NCI-H1436 (cell line): ENCODE results near the gene MYO1B.

Source experiments
- DNase-seq: peaks from one replicate; lab custom pipeline; 2025; lab: John Stamatoyannopoulos, UW

The MYO1B gene

DNA sequence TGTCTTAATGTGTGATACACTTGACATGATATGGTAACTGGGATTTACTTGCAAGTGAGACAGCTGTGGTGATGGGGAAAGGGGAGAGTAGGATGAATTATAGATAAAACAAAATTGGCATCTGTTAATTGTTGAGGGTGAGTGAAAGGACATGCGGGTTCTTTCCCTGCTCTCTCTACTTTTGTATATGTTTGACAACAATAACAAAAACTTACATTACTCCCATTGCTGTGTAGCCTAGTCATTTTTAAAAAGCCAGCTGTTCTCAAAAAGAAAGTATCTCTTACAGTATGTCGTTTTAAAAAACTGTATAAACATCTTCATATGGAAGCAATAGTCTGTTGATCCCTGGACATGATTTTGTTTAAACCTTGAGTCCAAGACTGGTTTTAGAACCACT lies 117.6 kb downstream of the MYO1B start:
- DNase-seq: no peak

DNA sequence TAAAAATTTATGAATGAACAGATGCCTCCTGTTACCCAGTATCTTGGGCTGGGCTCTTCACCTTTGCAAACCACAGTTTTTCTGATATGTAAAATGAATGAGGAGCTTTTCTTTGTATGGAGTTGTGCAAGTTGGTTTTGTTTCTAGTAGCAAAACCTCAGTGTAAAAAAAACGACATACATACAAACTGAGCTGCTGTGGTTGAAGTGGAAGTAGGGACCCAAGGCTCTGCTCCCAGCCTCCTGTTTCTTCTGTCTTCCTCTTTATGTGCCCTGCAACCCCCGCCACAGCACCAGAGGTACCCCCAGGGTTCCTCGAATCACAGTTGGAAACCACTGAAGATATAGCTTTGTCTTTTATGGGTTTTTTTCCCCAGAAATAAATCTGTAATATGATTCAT lies 118.1 kb downstream of the MYO1B start:
- no peak for DNase-seq

DNA sequence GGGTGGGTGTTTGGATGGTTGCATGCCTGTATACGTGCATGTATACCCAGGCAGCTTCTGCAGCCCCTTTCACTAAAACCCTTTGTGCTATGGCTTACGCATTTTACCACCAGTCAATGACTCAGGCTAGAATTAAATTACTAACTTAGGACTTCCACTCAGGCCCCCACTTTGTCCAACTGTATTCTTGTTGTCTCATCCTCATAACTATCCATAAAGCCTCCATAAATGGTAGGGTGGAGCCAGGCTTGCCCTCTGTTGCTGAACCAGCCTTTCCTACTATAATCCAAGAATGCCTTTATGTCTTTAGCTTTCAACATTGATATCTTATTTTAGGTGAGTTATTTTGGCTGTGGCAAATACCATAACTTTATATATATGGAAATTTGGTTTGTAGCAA lies 119.9 kb downstream of the MYO1B start:
- no peak for DNase-seq

DNA sequence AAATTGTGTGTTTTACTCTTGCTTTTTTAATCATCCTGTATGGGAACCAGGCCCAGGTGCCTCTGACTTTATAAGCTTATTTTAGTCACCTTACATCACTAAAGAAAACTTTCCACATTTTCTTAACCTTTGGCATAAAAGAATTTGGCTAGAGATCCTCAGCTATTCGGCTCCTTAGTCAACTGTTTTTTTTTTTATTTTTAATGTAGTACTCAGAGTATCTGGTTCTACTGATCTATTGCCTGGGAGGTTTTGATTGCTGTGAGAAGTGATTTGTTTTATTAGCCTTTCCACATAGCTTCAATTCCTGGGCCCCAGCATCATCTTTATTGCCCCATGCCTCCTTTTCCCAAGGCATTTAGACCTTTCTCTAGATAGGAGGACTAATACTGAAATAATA lies 121.0 kb downstream of the MYO1B start:
- no peak for DNase-seq

DNA sequence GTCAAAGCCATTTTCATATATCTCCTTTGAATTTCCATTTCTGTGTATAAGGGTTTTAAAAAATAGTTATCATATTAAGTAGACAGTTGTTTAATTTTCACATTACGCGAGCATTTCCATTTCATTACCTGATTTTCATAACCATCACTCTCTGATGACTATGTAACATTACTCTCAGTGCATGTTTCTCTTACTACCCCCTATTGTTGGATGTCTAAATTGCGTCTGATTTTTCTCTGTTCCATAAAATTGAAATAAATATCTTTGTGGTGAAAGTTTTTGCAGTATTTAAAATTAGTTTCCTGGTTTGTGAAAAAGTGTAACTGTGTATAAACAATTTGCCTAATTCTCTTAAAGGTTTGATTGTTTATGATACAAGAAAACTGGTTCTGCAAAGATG lies 123.8 kb downstream of the MYO1B start:
- DNase-seq: no peak

DNA sequence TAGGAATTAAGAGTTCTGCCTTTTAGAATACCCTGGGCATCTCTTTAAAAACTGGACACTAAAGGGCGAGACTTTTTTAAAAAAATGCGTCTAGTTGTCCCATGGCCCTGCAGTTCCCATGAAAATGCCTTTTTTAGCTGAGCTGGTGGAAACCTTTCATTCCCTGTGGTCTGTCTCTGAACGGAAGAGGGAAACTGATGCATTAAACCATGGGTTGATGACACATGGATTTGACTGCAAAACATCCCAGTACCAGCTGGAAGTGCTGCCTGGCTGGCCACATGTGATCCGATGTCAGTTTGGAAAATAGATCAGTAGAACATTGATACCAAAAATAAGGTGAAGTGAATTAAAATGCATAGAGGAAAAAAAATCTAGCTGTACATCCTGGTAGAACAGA lies 129.2 kb downstream of the MYO1B start:
- DNase-seq: no peak

DNA sequence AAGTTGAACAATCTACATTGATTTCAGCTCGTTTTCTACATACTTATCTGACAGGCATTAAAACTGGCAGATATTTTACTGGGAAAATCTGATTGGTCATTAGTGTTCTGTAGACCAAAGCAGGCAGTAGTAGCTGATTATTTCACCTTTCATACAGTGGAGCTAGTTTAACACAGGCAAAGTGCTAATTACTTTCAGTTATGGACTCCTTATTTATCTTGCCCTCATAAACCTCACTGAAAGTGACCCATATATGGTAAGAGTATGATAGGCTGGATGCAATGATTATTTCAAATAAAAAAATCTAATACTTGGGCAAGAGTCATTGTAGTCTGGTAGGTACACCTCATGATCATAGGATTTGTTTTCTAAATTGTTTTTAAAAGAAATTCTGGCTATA lies 129.7 kb downstream of the MYO1B start:
- DNase-seq: no peak

DNA sequence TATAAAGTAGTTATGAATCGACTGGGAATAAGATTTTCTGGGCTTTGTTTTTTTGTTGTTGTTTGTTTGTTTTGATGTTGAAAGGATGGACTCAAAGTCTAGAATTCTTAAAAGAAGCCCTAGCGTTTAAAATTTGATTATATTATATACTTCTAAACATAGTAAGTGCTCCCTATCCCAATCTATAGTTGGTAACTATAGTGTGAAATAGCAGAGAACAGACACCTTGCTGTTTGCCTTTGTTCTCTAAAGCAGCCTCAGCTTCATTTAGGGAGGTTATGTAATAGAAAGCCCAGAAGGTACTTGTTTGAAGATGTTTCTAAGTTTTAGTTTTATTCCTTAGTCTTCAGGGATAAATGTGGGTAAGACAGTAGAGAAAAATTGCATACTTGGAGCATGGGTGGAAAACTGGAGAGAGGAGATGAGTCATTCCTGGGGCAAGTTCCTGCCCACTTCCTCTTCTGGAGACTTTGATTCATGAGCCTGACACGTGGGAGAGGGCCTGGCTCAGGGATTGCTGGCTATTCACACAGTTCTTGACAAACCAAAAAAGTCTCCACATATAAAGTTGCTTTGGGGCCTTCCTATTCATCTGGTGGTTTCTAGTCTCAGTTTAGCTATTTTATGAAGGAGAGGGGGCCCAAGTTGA lies 131.9 kb downstream of the MYO1B start:
- no peak for DNase-seq

DNA sequence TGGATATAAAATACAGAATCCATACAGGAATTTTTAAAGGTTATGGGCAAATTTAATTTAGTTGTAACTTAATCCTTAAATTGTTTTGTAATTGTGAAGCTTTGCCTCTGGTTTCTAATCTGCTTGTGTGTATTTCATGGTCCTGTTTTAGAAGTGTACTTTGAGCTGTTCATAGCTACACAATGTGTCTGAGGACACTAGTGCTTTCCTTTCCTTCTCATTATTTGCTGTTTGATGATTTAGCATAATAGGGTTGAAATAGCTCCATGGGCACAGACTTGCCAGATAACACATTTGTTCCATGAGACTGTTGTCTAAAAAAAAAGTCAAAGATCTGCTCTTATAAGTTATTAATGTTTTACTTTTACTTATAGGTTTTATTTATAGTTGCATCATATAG lies 134.2 kb downstream of the MYO1B start:
- no peak for DNase-seq

DNA sequence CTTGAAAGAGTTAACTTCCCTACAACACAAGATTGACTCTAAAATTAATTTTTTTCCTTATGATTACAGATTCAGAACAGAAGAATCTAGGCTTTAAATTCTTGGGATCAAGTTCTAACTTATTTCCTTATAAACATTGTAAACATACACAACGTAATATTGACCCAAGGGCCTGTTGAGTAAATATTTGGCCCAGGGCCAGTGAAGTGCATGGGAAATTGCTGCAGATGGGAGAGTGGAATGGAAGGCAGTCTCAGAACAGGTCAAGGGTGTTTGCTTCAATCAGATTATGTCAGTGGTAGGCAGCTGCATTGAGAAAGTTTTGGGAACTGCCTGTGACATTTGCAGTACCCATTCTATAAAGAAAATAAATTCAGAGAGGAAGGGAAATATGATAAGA lies 137.6 kb downstream of the MYO1B start:
- no peak for DNase-seq

DNA sequence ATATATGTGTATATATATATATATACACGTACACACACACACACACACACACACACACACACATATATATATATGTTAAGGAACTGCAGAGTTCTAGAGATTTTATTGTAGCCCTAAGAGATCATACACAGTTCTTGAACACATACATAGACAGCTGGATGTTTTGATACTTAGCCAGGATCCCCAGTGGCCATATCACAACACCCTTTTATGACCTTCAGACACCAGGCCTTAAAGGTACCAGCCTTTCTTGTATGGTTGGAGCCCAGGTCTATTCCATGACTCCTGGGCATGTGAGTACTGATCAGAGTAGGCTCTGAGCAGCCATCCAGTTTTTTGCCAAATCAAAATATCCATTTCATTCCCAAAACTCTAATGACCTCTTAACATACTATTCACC lies 138.3 kb downstream of the MYO1B start:
- no peak for DNase-seq

DNA sequence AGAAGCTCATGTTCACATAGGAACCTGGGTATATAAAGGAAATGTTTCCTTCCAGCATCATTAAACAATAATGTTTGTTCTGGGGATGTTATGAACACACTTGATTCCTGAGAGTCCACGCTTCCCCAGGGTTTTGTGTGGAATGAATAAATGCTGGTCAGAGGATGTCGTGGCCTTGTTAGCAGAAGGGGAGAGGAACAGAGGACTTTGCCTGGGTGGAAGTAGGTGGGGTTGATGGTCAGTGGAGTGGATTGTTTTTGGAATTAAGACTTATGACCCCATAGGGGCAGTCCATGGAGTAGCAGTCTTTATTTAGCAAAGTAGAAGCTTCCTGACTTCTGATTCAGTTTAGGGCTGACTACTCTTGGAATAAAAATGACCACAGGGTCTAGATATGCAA lies 139.6 kb downstream of the MYO1B start:
- no peak for DNase-seq

DNA sequence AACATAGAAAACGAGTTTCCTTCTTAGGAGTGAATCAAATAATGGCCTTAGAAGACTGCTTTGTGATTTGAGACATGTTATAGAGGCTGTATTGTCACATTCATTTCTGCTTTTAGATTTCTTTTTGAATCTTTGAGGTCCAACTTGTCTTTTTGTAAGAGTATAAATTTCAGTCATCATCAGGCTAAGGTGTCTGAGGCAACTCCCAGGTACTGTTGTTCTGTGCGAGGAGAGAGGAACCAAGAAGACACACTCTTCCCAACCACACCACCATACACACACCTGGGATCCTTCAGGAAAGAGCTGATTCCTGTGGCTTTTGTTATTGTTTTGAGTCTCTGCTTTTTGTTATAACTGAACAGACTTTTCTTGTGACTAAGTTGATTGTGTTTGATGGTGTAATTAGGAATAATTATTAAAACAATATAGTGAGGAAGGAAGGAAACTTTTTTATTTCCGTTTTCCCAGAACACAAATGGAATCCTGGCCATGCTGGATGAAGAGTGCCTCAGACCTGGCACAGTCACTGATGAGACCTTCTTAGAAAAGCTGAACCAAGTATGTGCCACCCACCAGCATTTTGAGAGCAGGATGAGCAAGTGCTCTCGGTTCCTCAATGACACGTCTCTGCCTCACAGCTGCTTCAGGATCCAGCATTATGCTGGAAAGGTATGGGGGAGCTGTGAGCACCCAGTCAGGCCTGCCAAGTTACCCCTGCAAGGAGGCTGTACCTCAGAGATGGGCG lies 140.4 kb downstream of the MYO1B start:
- DNase-seq: no peak

DNA sequence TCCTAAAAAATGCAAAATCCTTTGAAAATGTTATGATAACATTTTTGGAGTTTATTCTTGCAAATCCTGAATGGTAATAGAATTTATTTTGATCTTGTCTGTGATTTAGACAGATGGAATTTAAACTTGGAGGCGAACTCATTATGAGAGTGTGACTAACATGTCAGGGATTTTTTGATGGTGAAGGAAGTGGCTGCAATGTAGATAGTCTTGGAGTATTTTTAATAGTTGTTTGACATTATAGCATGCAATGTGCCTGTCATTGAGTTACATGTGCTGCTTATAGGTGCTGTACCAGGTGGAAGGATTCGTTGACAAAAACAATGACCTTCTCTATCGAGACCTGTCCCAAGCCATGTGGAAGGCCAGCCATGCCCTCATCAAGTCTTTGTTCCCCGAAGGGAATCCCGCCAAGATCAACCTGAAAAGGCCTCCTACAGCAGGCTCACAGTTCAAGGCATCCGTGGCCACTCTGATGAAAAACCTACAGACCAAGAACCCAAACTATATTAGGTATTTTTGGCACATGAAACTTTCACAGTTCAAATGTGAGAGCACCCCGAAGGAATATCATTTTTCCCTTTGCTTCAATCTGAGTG lies 141.8 kb downstream of the MYO1B start:
- no peak for DNase-seq

DNA sequence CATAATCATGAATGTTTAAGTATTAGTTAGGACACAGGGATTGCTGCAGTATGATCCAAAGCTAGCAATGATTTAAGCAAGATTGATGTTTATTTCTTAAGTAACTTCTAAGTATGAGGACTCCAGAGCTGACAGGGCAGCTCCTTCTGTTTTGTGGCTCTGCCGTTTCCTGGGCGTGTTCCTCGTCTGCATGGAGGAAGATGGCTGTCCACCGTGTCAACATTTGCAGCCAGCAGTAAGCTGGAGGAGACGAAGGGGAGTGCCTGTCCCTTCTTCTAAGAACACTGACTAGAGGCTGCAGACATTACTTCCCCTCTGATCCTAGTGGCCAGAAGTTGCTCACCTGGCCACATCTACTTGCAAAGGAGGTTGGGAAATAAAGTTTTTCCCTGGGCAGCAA lies 144.1 kb downstream of the MYO1B start:
- DNase-seq: no peak

DNA sequence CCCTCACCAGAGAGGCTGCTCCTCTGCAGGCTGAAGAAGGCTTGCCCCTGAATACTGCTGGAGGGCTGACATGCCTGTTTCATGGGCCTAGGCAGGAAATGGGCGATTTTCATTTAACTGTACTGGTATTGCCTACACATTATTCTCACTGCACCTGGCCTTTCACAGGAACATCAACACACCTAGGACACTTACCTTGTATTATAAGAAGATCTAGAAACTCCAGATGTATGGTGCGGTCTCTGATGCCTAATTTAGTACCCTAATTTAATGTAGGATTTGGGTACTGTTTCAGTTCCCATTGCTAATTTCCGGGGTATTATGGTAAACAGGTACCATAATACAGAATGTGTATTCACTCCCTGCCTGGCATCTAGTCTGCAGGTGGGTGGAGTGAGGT lies 146.0 kb downstream of the MYO1B start:
- DNase-seq: no peak

DNA sequence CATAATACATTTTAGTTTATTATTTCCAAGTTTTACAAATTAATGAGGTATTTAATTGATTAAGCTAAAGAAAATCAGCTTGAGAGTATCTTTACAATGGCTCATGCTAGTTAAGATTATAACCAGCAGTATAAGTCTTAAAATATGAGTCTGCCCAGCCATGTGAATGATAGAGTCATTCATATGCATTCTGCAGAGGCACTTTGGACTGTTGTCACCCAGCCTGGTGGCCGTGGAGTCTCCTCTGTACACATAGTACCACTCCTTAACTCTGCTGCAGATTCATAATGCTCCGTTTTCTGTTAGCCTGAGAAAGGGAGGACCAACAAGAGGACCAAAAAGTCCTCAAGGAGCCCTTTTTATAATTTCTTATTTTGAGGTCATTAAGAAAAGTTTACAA lies 148.8 kb downstream of the MYO1B start:
- DNase-seq: no peak

DNA sequence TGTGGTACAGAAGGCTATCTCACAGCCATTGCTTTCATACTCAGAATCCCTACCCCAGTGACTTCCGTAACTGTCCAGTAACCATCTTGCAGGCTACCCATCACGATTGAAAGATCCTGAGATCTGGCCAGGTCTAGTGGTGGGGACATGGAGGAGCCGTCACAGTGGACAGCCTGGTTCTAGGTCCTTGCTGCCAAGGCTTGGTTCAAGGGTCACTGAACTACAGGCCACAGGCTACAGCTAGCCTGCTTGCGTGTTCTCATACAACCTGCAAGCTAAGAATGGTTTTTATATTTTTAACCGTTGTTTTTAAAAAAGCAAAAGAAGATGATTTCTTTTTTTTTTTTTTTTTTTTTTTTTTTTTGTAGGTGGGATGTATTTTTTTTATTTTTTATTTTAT lies 151.6 kb downstream of the MYO1B start:
- DNase-seq: no peak

DNA sequence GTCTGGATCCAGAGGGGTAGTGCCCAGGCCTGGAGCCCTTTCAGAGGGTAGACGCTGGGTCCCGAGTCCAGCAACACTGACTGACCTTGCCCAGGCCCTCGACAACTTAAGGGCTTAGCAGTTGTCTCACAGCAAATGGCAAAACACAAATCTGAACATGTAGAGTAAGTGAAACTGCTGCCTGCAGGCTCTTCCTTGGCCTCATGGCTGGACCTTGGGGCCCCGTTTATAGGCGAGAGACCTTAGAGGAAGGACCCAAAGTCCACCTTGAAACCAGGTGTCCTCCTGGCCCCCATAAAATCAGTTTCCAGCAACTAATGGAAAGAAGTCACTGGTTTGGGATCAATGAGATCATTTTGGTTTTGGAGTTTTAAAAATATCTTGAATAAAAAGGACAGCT lies 154.4 kb downstream of the MYO1B start:
- DNase-seq: no peak

DNA sequence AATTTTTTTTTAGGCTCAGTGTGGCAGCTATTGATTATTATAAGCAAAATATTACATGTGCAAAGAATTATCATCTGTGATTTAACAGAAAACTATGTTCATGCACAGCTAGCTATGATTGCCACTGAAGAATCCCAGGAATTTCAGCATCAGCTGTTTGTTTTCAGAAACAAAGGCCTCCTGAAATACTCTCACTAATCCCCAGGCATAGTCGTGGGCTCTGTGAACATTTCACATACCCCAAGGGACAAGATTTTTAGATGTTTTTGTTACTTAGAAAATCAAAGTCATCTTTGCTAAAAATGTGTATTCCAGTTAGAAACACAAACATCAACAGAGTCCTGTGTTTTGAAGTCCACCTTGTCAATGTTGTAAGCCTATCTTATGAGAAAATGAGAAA lies 156.1 kb downstream of the MYO1B start:
- DNase-seq: no peak

DNA sequence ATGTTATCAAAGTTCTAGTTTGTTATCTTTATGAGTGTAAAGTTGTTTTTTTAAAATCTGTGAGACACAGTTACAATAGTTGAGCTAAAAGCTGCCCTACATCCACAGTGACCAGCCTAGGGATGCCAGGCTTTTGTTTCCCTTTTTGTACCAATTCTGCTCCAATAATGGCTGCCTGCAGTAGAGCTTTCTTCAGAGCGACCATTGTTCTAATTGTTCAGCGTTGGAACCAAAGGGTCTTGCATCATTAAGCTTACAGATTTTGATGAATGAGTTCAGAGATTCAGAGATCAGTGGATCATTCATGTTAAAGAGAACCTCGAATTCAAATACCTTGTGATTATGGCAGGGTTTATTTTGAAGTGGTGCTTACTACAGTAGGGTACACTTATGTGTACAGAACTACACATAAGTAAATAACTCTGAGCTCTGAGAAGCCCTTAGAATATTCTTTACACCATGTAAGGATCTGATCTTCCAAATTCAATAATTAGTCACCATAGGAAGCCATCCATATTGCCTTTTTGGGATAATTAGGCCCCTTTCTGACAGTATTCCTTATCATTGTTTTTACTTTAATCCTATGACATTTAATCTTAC lies 157.9 kb downstream of the MYO1B start:
- no peak for DNase-seq

DNA sequence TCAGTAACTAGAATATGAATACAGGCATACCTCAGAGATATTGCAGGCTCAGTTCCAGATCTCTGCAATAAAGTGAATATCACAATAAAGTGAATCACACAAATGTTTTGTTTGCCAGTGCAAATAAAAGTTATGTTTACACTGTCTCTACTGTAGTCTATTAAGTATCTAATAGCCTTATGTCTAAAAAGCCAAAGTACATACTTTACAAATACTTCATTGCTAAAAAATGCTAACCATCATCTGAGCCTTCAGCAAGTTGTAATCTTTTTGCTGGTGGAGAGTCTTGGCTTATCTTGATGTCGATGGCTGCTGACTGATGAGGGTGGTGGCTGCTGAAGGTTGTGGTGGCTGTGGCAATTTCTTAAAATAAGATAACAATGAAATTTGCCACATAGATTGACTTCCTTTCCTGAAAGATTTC lies 159.4 kb downstream of the MYO1B start:
- DNase-seq: no peak

DNA sequence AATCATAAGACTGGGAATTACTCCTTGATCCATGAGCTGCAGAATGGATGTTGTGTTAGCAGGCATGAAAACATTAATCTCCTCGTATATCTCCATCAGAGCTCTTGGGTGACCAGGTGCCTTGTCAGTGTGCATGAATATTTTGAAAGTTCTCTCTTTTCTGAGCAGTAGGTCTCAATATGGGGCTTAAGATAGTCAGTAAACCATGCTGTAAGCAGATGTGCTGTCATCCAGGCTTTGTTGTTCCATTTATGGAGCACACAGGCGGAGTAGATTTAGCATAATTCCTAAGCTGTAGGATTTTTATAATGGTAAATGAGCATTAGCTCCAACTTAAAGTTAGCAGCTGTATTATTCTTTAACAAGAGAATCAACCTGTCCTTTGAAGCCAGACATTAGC lies 160.3 kb downstream of the MYO1B start:
- no peak for DNase-seq
